Frontal cortex (tissue), 4 donors: ENCODE results near the gene MATCAP1. TPM values are rescaled to one million over a fixed set of nuclear protein-coding genes. Genes with fewer than 3 reads are reported as not detected.
A peak's percentile ranks its signal among the peaks of the same experiment; 100 is the strongest.

Experiments used
- DNase-seq, 2 donors: peaks; one replicate each; pipeline ENCODE4 v3.0.0; 2012; ENCODE audit warnings: low spot score in 2 of 2
- FAIRE-seq: peaks from 2 replicates; lab custom pipeline; 2012; peaks lifted over from hg19 to GRCh38; lab: Jason Lieb, UNC
- total RNA-seq: library from RNA; depleted of rRNA; stranded (reverse); fragments of >200 nt; gene quantifications from one replicate; pipeline ENCODE4 v1.2.3, GENCODE V29; 2014
- donor health status: control.
- donor health status: control.
- donor health status: control.

The MATCAP1 gene
- total RNA-seq, 1 donor from 2014 or later: 52.2 TPM

GRCh38 chr16:67209565-67209964 is 25.8 kb upstream of the MATCAP1 start:
- no peak for DNase-seq
- FAIRE-seq: no peak

DNA sequence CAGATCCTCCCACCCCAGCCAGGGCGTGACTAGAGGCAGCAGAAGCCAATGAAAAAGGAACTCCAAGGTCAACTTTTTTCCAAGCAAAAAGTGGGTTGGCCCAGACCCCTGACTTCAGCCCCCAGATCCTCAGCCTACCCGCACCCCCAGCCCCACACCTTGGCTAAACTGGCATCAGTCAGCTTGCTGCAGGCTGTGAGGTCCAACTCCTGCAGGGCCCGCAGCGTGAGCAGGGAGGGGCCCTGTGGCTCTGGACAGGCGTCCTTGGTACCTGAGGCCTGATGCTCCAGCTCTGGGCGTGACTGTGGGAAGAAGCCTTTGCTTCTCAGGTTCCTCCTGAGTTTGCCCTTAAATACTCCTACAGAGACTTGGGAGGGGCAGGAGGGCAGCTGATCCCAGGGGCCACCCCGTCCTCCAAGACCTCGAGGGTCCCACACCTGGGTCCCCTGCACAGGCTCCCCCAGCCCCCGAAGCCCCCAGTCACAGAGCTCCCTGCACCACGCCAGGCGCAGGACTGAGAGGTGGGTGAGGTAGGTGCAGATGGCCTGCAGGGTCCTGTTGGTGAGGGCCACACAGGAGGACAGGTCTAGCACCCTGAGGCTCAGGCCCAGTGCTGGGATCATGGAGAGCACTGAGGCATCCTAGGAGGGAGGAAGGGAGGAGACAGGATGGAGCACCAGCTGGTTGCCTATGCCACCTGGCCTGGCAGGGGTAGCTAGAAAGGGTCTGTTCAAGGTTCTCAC is 24.6 kb upstream of the MATCAP1 start:
- FAIRE-seq: no peak
- no peak for DNase-seq

GRCh38 chr16:67207249-67208091 is 23.7 kb upstream of the MATCAP1 start:
- no peak for FAIRE-seq
- DNase-seq: no peak

DNA sequence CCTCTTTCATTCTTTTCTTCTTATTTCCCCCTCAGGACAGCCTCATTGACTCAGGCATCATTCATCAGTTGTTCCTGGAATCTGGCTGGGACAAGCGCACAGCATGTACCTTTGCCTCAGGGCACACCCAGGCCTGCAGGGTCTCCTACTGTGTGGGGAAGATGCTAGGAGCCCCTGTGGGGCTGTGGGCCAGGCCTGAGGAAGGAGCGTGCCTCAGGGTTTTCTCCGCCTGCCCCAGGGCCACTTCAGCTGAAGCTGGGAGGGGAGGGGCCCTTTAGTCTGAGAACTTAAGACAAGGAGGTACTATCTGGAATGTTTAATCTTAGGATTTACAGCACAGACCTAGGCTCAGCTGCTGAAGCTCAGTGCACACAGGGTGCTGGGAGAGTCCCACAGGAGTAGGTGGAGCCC is 23.1 kb upstream of the MATCAP1 start:
- no peak for FAIRE-seq

GRCh38 chr16:67206129-67206837 is 22.5 kb upstream of the MATCAP1 start:
- no peak for FAIRE-seq
- DNase-seq: no peak

More for the DNA sequence above, 23.1 kb upstream of the MATCAP1 start:
- DNase-seq: no peak

GRCh38 chr16:67204076-67204475 is 20.3 kb upstream of the MATCAP1 start:
- FAIRE-seq (no peak), DNase-seq (no peak)

GRCh38 chr16:67202956-67203493 is 19.3 kb upstream of the MATCAP1 start:
- DNase-seq (no peak), FAIRE-seq (no peak)

DNA sequence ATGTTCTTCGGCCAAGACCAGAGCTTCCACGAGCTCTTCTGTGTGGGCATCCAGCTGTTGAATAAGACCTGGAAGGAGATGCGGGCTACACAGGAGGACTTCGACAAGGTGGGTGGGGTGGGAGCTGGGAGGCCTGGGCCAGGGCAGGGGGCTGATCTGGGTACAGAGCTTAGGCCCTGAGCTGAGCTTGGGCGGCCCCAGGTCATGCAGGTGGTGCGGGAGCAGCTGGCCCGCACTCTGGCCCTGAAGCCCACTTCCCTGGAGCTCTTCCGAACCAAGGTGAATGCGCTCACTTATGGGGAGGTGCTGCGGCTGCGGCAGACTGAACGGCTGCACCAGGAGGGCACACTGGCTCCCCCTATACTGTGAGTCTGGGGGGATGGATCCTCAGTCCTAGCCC is 18.7 kb upstream of the MATCAP1 start:
- DNase-seq (no peak), FAIRE-seq (no peak)

DNA sequence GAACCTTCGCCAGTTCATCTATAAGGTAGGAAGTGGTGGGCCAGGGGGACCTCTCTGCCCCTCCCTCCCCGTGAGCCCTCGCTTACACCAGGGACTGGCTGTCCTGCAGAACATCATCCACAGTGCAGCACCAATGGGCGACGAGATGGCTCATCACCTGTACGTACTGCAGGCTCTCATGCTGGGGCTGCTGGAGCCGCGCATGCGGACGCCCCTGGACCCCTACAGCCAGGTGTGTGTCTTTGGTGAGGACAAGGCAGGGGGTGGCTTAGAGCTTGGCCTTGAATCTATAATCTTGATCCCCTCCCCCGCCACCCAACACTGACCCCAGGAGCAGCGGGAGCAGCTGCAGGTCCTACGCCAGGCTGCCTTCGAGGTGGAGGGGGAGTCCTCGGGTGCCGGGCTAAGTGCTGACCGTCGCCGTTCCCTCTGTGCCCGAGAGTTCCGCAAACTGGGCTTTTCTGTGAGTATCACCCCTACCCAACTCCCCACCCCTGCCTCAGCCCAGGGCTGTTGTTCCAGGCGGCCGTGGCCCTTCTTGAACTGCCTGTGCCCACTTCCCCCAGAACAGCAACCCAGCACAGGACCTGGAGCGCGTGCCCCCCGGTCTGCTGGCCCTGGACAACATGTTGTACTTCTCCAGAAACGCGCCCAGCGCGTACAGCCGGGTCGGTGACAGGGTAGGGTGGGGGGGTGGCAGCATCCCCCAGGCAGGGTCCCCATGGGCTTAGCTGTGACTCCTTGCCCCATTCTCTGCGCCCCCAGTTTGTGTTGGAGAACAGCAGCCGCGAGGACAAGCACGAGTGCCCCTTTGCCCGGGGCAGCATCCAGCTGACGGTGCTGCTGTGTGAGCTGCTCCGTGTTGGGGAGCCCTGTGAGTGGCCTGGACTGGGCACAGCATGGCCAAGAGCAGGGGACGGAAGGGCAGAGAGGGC is 17.9 kb upstream of the MATCAP1 start:
- FAIRE-seq: no peak
- no peak for DNase-seq

- FAIRE-seq (no peak), DNase-seq (no peak)
Measured at GRCh38 chr16:67200491-67200890, 16.7 kb upstream of the MATCAP1 start.

- FAIRE-seq (no peak), DNase-seq (no peak)
Measured at GRCh38 chr16:67199808-67200198, 16.0 kb upstream of the MATCAP1 start.

- DNase-seq (peak; percentile 56 to 63), FAIRE-seq (no peak)
Measured at GRCh38 chr16:67199011-67199807, 15.4 kb upstream of the MATCAP1 start, which contains the start of gene ELMO3. ELMO3 (plus strand) TSS chr16:67199131; CDS start chr16:67199327, 196 bp downstream.

GRCh38 chr16:67198238-67198734 is 14.5 kb upstream of the MATCAP1 start:
- DNase-seq: peak; percentile 78 to 83
- FAIRE-seq: no peak

DNA sequence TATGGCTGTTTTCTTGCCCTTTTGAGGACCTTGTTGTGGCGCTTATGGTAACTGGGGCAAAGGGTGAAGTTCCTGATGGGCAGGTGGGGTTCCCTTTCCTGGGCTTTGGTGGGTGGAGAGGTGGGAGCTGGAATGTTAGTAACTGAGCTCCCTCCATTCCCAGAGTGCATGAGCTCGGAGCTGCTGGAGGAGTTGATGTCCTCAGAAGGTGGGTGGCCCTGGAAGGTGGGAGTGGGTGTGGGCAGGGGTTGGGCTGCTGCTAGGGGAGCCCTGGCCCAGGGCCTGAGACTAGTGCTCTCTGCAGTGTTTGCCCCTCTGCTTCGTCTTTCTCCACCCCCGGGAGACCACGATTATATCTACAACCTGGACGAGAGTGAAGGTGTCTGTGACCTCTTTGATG is 13.9 kb upstream of the MATCAP1 start:
- no peak for DNase-seq
- FAIRE-seq: no peak

DNA sequence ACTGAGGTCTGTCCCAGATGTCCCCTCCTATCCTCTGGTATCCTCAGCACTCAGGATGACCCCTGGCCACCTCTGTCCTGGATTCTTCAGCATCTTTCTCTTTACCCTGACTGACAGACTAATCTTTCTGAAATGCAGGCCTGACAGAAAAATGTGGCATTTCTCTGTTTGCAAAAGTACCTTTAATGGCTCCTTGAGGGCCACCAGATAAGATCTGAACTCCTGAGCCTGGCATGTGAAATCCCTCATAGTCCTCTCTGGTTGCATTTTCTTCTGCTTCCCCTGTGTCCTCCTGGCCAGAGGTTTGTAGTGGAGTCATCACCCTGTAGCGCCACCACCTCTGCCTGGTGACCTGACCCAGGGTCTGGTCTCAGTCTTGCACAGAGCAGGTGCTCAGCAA is 13.1 kb upstream of the MATCAP1 start:
- no peak for DNase-seq
- FAIRE-seq: no peak

DNA sequence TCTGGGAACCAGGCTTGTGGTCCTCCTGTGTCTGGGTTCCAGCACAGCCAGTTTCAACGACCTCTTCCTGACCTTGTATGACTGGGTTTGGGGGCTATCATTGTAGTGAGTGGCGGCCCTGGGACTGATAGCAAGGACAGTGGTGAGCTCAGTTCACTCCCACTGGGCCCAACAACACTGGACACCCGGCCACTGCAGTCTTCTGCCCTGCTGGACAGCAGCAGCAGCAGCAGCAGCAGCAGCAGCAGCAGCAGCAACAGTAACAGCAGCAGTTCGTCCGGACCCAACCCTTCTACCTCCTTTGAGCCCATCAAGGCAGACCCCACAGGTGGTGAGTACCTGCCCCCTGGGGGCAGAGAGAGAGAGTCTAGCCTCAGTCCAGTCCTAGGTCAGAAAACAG is 11.9 kb upstream of the MATCAP1 start:
- DNase-seq (no peak), FAIRE-seq (no peak)

- FAIRE-seq (no peak), DNase-seq (no peak)
Measured at GRCh38 chr16:67194260-67194659, 10.5 kb upstream of the MATCAP1 start.

- DNase-seq (no peak), FAIRE-seq (no peak)
Measured at GRCh38 chr16:67193536-67193935, 9.8 kb upstream of the MATCAP1 start.
